ENCODE results near the gene PARN. TPM values are rescaled to one million over a fixed set of nuclear protein-coding genes. Genes with fewer than 3 reads are reported as not detected.

The PARN gene
- total RNA-seq, 1 experiment from 2014 or later, result 56.2 TPM

DNA sequence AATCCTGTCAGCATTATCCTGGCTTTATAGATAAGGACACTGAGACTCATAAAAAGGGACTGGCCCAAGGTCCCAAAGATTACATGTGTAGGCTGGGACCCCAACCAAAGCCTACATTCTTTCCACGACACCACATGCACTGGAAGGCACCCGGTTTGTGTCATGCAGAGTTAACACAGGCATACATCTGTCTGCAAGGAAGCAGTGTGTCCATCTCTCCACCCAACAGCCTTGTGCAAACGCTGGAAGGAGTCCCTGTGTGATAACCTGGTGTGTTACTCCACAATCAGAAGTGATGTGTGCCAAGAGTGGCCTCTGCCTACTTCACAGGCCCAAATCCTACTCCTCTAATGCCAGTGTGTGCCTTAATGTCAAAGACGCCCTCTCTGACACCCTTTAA lies 139.8 kb downstream of the PARN start:
- TF ChIP-seq, protein P1, sequence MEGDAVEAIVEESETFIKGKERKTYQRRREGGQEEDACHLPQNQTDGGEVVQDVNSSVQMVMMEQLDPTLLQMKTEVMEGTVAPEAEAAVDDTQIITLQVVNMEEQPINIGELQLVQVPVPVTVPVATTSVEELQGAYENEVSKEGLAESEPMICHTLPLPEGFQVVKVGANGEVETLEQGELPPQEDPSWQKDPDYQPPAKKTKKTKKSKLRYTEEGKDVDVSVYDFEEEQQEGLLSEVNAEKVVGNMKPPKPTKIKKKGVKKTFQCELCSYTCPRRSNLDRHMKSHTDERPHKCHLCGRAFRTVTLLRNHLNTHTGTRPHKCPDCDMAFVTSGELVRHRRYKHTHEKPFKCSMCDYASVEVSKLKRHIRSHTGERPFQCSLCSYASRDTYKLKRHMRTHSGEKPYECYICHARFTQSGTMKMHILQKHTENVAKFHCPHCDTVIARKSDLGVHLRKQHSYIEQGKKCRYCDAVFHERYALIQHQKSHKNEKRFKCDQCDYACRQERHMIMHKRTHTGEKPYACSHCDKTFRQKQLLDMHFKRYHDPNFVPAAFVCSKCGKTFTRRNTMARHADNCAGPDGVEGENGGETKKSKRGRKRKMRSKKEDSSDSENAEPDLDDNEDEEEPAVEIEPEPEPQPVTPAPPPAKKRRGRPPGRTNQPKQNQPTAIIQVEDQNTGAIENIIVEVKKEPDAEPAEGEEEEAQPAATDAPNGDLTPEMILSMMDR (conservative IDR thresholded peaks at IDR 0.05), result no peak
- Histone ChIP-seq H3K4me2 (ENCODE audit: insufficient read depth, insufficient read length, low read length) (no peak overlapping the region), H2BK15ac (ENCODE audit: low read depth, low read length) (no peak overlapping the region), H2BK20ac (ENCODE audit: low read depth, low read length, poor library complexity, severe bottlenecking) (no peak overlapping the region), H3K79me1 (ENCODE audit: insufficient read depth, low read depth, low read length, poor library complexity, severe bottlenecking) (no peaks in the 10 kb centered on the region), H3K56ac (ENCODE audit: insufficient read length, low read depth, low read length) (no peak overlapping the region), H2BK120ac (ENCODE audit: low read depth, low read length, poor library complexity, severe bottlenecking) (no peak overlapping the region), H2AFZ (ENCODE audit: low read length) (no peak overlapping the region), H4K91ac (ENCODE audit: insufficient read length, low read depth, low read length) (no peak overlapping the region), H2AK5ac (ENCODE audit: insufficient read length, low read length) (no peak overlapping the region), H3K79me2 (ENCODE audit: insufficient read depth, low read length) (no peaks in the 10 kb centered on the region), H3K23ac (ENCODE audit: insufficient read length, low read depth, low read length) (no peak overlapping the region), H3K14ac (ENCODE audit: insufficient read depth, low read length) (no peak overlapping the region; the same call in 1 of the 2 replicates), H3K18ac (ENCODE audit: insufficient read length, low read depth, low read length) (no peak overlapping the region), H3K27me3 (ENCODE audit: insufficient read depth, low read length) (no peaks in the 10 kb centered on the region), H3K27ac (ENCODE audit: insufficient read length, low read depth, low read length) (no peak overlapping the region), H4K8ac (replicated peaks; ENCODE audit: insufficient read length, low read depth, low read length) (no peak overlapping the region), H3K9me3 (ENCODE audit: control insufficient read depth, low read depth, low read length) (no peaks in the 10 kb centered on the region), H4K20me1 (ENCODE audit: control insufficient read depth, insufficient read depth, insufficient read length) (no peaks in the 10 kb centered on the region), H2BK5ac (ENCODE audit: insufficient read length, low read length) (no peak overlapping the region), H2BK12ac (ENCODE audit: insufficient read length, low read depth, low read length) (no peak overlapping the region), H3K4me1 (ENCODE audit: insufficient read depth, low read length) (peaks cover 8% of the 10 kb centered on the region; the same call in 1 of the 2 replicates), H3T11ph (ENCODE audit: low read length) (no peak overlapping the region), H3K9ac (ENCODE audit: extremely low read depth, insufficient read length, low read length) (no peak overlapping the region), H4K5ac (ENCODE audit: insufficient read length, low read depth, low read length) (no peak overlapping the region), H3K23me2 (ENCODE audit: insufficient read length, low read depth, low read length, poor library complexity, severe bottlenecking) (no peaks in the 10 kb centered on the region), H3K4ac (ENCODE audit: low read depth, low read length) (no peak overlapping the region)
- Mint-ChIP-seq H3K27ac (peak overlapping the region; percentile 27 to 75 (median 33); a peak in 4 of 7 replicates), H3K9me3 (no peaks in the 10 kb centered on the region), H3K4me1 (peaks cover 44 to 47% of the 10 kb centered on the region in 2 experiments), H3K4me3 (no peak overlapping the region), H3K36me3 (ENCODE audit: insufficient read depth in 1 of 3, low read depth in 3 of 3) (peaks cover 0 to 4% (median 0%) of the 10 kb centered on the region in 3 experiments; a peak in 1 of 7 replicates), H3K27me3 (ENCODE audit: low read depth) (no peaks in the 10 kb centered on the region; the same call in 1 of the 2 replicates)
- whole genome bisulfite sequencing (ENCODE audit: extremely low coverage, insufficient read length, low lambda C conversion rate), result no CpG with 5 or more reads among the region's 4 CpGs
- no peak for DNase-seq
